H9 (cell line): ENCODE measurements around the gene NIN. TPM values are rescaled to one million over a fixed set of nuclear protein-coding genes. Genes with fewer than 3 reads are reported as not detected.

Source experiments
- DNase-seq: peaks from one replicate; pipeline ENCODE4 v3.0.0-alpha.2; 2017
- H2AFZ ChIP-seq: one replicate; pipeline ENCODE4 v1.6.1; 2013; ENCODE audit warnings: mild to moderate bottlenecking, low read length, control low read depth, moderate library complexity
- H2AK5ac ChIP-seq: 2 replicates; pipeline ENCODE4 v1.6.1; 2013; ENCODE audit warnings: low read length, control low read depth, mixed read lengths; ENCODE audit not compliant: insufficient read length
- H2BK120ac ChIP-seq: one replicate; pipeline ENCODE4 v1.6.1; 2013; ENCODE audit warnings: low read depth, mild to moderate bottlenecking, low read length, control low read depth, inconsistent platforms; ENCODE audit not compliant: poor library complexity, severe bottlenecking
- H2BK12ac ChIP-seq: 2 replicates; pipeline ENCODE4 v1.6.1; 2013; ENCODE audit warnings: low read length, control low read depth, mixed read lengths, low read depth; ENCODE audit not compliant: insufficient read length
- H2BK15ac ChIP-seq: 2 replicates; pipeline ENCODE4 v1.6.1; 2013; ENCODE audit warnings: low read depth, low read length, control low read depth
- H2BK20ac ChIP-seq: one replicate; pipeline ENCODE4 v1.6.1; 2013; ENCODE audit warnings: low read depth, mild to moderate bottlenecking, low read length, control low read depth, inconsistent platforms; ENCODE audit not compliant: poor library complexity, severe bottlenecking
- H2BK5ac ChIP-seq: 2 replicates; pipeline ENCODE4 v1.6.1; 2013; ENCODE audit warnings: low read length, control low read depth, mixed read lengths; ENCODE audit not compliant: insufficient read length
- H3K14ac ChIP-seq: 2 replicates; pipeline ENCODE4 v1.6.1; 2013; ENCODE audit warnings: low read length, control low read depth; ENCODE audit not compliant: insufficient read depth
- H3K18ac ChIP-seq: 2 replicates; pipeline ENCODE4 v1.6.1; 2013; ENCODE audit warnings: low read depth, mild to moderate bottlenecking, mixed read lengths, low read length, control low read depth; ENCODE audit not compliant: insufficient read length
- H3K23ac ChIP-seq: 2 replicates; pipeline ENCODE4 v1.6.1; 2013; ENCODE audit warnings: low read length, control low read depth, mixed read lengths, low read depth; ENCODE audit not compliant: insufficient read length
- H3K23me2 ChIP-seq: 2 replicates; pipeline ENCODE4 v1.6.1; 2013; ENCODE audit warnings: low read depth, mild to moderate bottlenecking, mixed read lengths, low read length, control low read depth; ENCODE audit not compliant: insufficient read length, poor library complexity, severe bottlenecking
- H3K27ac ChIP-seq: 2 replicates; pipeline ENCODE4 v1.5.1; 2013; ENCODE audit warnings: low read length, control low read depth, mixed read lengths, low read depth; ENCODE audit not compliant: insufficient read length
- H3K27me3 ChIP-seq: 2 replicates; pipeline ENCODE4 v1.6.1; 2013; ENCODE audit warnings: low read length, control low read depth, inconsistent platforms; ENCODE audit not compliant: insufficient read depth
- H3K4ac ChIP-seq: 2 replicates; pipeline ENCODE4 v1.6.1; 2013; ENCODE audit warnings: low read depth, mild to moderate bottlenecking, control low read depth, inconsistent platforms, low read length, moderate library complexity
- H3K4me1 ChIP-seq: 2 replicates; pipeline ENCODE4 v1.6.1; 2013; ENCODE audit warnings: low read length, control low read depth, inconsistent platforms; ENCODE audit not compliant: insufficient read depth
- H3K4me2 ChIP-seq: 2 replicates; pipeline ENCODE4 v1.6.1; 2013; ENCODE audit warnings: low read length, control low read depth, mixed read lengths; ENCODE audit not compliant: insufficient read length, insufficient read depth
- H3K56ac ChIP-seq: 2 replicates; pipeline ENCODE4 v1.6.1; 2013; ENCODE audit warnings: low read depth, mild to moderate bottlenecking, mixed read lengths, low read length, control low read depth; ENCODE audit not compliant: insufficient read length
- H3K79me1 ChIP-seq: 2 replicates; pipeline ENCODE4 v1.6.1; 2013; ENCODE audit warnings: low read depth, mild to moderate bottlenecking, moderate library complexity, low read length, control low read depth, inconsistent platforms; ENCODE audit not compliant: insufficient read depth, poor library complexity, severe bottlenecking
- H3K79me2 ChIP-seq: 2 replicates; pipeline ENCODE4 v1.6.1; 2013; ENCODE audit warnings: low read length, control low read depth, inconsistent platforms; ENCODE audit not compliant: insufficient read depth
- H3K9ac ChIP-seq: 2 replicates; pipeline ENCODE4 v1.6.1; 2013; ENCODE audit warnings: low read length, control low read depth, mixed read lengths; ENCODE audit not compliant: insufficient read length; ENCODE audit errors: extremely low read depth
- H3K9me3 ChIP-seq: one replicate; pipeline ENCODE4 v1.6.1; 2013; ENCODE audit warnings: low read depth, low read length, inconsistent platforms; ENCODE audit not compliant: control insufficient read depth
- H3T11ph ChIP-seq: one replicate; pipeline ENCODE4 v1.6.1; 2013; ENCODE audit warnings: mild to moderate bottlenecking, low read length, control low read depth, inconsistent platforms
- H4K20me1 ChIP-seq: one replicate; pipeline ENCODE4 v1.6.1; 2013; ENCODE audit not compliant: control insufficient read depth, insufficient read length, insufficient read depth
- H4K5ac ChIP-seq: 2 replicates; pipeline ENCODE4 v1.6.1; 2013; ENCODE audit warnings: low read depth, mild to moderate bottlenecking, mixed read lengths, low read length, control low read depth; ENCODE audit not compliant: insufficient read length
- H4K8ac ChIP-seq: replicated peaks from 2 replicates; pipeline ENCODE4 v1.6.1; 2013; ENCODE audit warnings: low read length, control low read depth, mixed read lengths, low read depth; ENCODE audit not compliant: insufficient read length
- H4K91ac ChIP-seq: 2 replicates; pipeline ENCODE4 v1.6.1; 2013; ENCODE audit warnings: low read depth, mild to moderate bottlenecking, moderate library complexity, mixed read lengths, low read length, control low read depth; ENCODE audit not compliant: insufficient read length
- H3K27ac Mint-ChIP-seq, 3 experiments: 2 replicates in 2 of 3; 3 replicates in 1 of 3; pipeline ENCODE4 v1.8.0; 2020 to 2021; ENCODE audit warnings: mixed read lengths in 3 of 3, mild to moderate bottlenecking in 1 of 3, moderate library complexity in 1 of 3
- H3K27me3 Mint-ChIP-seq: 2 replicates; pipeline ENCODE4 v1.8.0; 2021; ENCODE audit warnings: low read depth, mild to moderate bottlenecking, moderate library complexity, mixed read lengths
- H3K36me3 Mint-ChIP-seq, 3 experiments: 2 replicates in 2 of 3; 3 replicates in 1 of 3; pipeline ENCODE4 v1.8.0; 2020 to 2021; ENCODE audit warnings: low read depth in 3 of 3, mixed read lengths in 3 of 3; ENCODE audit not compliant: insufficient read depth in 1 of 3
- H3K4me1 Mint-ChIP-seq, 2 experiments: 2 replicates each; pipeline ENCODE4 v1.8.0; 2020; ENCODE audit warnings: mixed read lengths in 2 of 2
- H3K4me3 Mint-ChIP-seq, 2 experiments: 2 replicates in 1 of 2; 3 replicates in 1 of 2; pipeline ENCODE4 v1.8.0; 2020 to 2021; ENCODE audit warnings: mild to moderate bottlenecking in 2 of 2, mixed read lengths in 2 of 2, moderate library complexity in 1 of 2
- H3K9me3 Mint-ChIP-seq, 2 experiments: 2 replicates in 1 of 2; 3 replicates in 1 of 2; pipeline ENCODE4 v1.8.0; 2020; ENCODE audit warnings: mild to moderate bottlenecking in 2 of 2, mixed read lengths in 2 of 2, moderate library complexity in 1 of 2
- CTCF ChIP-seq: fragments of 200-600 bp; sonication (generic); conservative IDR thresholded peaks from 3 replicates; pipeline ENCODE4 v1.8.0; 2021; ENCODE audit warnings: antibody characterized with exemption, mild to moderate bottlenecking
- WGBS: extraction: QIAGEN DNeasy Blood & Tissue Kit; methylation state at CpG from one replicate; pipeline ENCODE4 v1.1.7; 2013; ENCODE audit warnings: missing lambda C conversion rate, low lambda C conversion rate, mixed read lengths; ENCODE audit not compliant: insufficient read length; ENCODE audit errors: extremely low coverage; 5-methylcytosine and 5-hydroxymethylcytosine counted together
- total RNA-seq: library from RNA; stranded (reverse); gene quantifications from 2 replicates; pipeline ENCODE4 v1.2.1, GENCODE V29; 2021

Gene NIN
- total RNA-seq, 1 experiment from 2014 or later = 18.4 TPM

DNA sequence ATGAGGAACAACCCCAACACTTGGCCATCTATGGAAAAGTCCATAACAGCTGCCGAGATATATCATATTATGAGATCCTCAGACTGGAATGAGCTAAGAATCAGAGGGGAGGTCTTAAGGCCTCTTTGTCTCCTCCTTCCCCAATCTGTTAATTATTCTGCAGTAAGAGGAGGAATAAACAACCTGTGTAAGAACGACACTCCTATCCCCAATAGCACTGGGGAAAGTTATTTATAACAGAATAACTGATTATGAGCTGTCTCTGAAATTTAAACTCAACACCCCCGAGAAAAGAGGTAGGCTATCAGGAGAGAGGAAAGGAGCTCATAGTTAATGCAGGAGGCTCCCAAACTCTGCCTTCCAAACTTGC, 68.0 kb downstream of the NIN start:
- no peaks in the 10 kb centered on the region for H3K27me3 ChIP-seq
- no peak overlapping the region for H3K4me3 Mint-ChIP-seq
- no peak overlapping the region for H2BK5ac ChIP-seq
- no peaks in the 10 kb centered on the region for H3K4me1 ChIP-seq
- H3T11ph ChIP-seq = no peak overlapping the region
- no peak overlapping the region for H2AK5ac ChIP-seq
- H3K18ac ChIP-seq = no peak overlapping the region
- no peak overlapping the region for H3K27ac ChIP-seq
- WGBS = no CpG with 5 or more reads among the region's 3 CpGs
- H3K23ac ChIP-seq = no peak overlapping the region
- H3K9me3 Mint-ChIP-seq = no peaks in the 10 kb centered on the region
- peaks cover 20 to 51% (median 41%) of the 10 kb centered on the region in 3 experiments; a peak in 6 of 7 replicates for H3K36me3 Mint-ChIP-seq
- no peak overlapping the region for H4K5ac ChIP-seq
- no peak overlapping the region for H2BK20ac ChIP-seq
- H3K4me1 Mint-ChIP-seq = no peaks in the 10 kb centered on the region
- no peaks in the 10 kb centered on the region; the same call in 1 of the 2 replicates for H3K27me3 Mint-ChIP-seq
- H3K14ac ChIP-seq = no peak overlapping the region
- H4K20me1 ChIP-seq = no peaks in the 10 kb centered on the region
- no peak overlapping the region for H2AFZ ChIP-seq
- no peak overlapping the region for H3K9ac ChIP-seq
- H3K4ac ChIP-seq = no peak overlapping the region
- no peaks in the 10 kb centered on the region for H3K79me2 ChIP-seq
- no peak for DNase-seq
- no peaks in the 10 kb centered on the region for H3K9me3 ChIP-seq
- no peaks in the 10 kb centered on the region for H3K23me2 ChIP-seq
- H3K79me1 ChIP-seq = no peaks in the 10 kb centered on the region
- no peak overlapping the region for H2BK120ac ChIP-seq
- no peak overlapping the region for H4K8ac ChIP-seq
- H3K4me2 ChIP-seq = no peak overlapping the region
- H2BK12ac ChIP-seq = no peak overlapping the region
- TF ChIP-seq CTCF = no peak
- H4K91ac ChIP-seq = no peak overlapping the region
- H2BK15ac ChIP-seq = no peak overlapping the region
- no peak overlapping the region for H3K56ac ChIP-seq
- H3K27ac Mint-ChIP-seq = no peak overlapping the region
